HL-60 (cell line): ENCODE results near the gene ZFYVE27.

Source experiments
- DNase-seq, 2 experiments: peaks; one replicate each; pipeline ENCODE4 v3.0.0-alpha.2; 2010 to 2020; ENCODE audit warnings: low read depth in 1 of 2, low spot score in 1 of 2
- H3K27ac ChIP-seq: fragments of 250-450 bp; sonication (Bioruptor Pico); replicated peaks from 2 replicates; pipeline ENCODE4 v1.5.1; 2020; ENCODE audit warnings: mild to moderate bottlenecking, moderate library complexity
- H3K27me3 ChIP-seq: fragments of 250-450 bp; sonication (Bioruptor Pico); 2 replicates; pipeline ENCODE4 v1.5.1; 2021; ENCODE audit warnings: mild to moderate bottlenecking, moderate library complexity; ENCODE audit not compliant: insufficient read depth, poor library complexity, severe bottlenecking
- H3K4me3 ChIP-seq: replicated peaks from 2 replicates; pipeline ENCODE4 v1.5.1; 2011; ENCODE audit warnings: mild to moderate bottlenecking, control low read depth, low read length; ENCODE audit not compliant: insufficient read depth
- CTCF ChIP-seq: IDR thresholded peaks from one replicate; pipeline ENCODE4 v1.5.1; 2011; ENCODE audit warnings: low read length, control low read depth, inconsistent platforms; ENCODE audit not compliant: insufficient read depth
- GABPA ChIP-seq: IDR thresholded peaks from 2 replicates; pipeline ENCODE4 v1.6.1; 2012; ENCODE audit warnings: low read depth
- POLR2AphosphoS5 ChIP-seq: IDR thresholded peaks from 2 replicates; pipeline ENCODE4 v1.6.1; 2012; ENCODE audit warnings: low read depth
- REST ChIP-seq: IDR thresholded peaks from 2 replicates; pipeline ENCODE4 v1.6.1; 2012; ENCODE audit warnings: low read depth; ENCODE audit not compliant: insufficient replicate concordance
- SPI1 ChIP-seq: IDR thresholded peaks from 2 replicates; pipeline ENCODE4 v1.6.1; 2012; ENCODE audit warnings: low read depth, mild to moderate bottlenecking, borderline replicate concordance

The ZFYVE27 gene

GRCh38 chr10:97708976-97709946, 27.7 kb upstream of the ZFYVE27 start:
- Histone ChIP-seq H3K4me3 (no peak overlapping the region), H3K27ac (no peak overlapping the region), H3K27me3 (no peaks in the 10 kb centered on the region)
- no peak for TF ChIP-seq REST
- peak; percentile 65 for TF ChIP-seq CTCF
- peak in 1 of 2 experiments; percentile 52 for DNase-seq

GRCh38 chr10:97711640-97712572, 25.0 kb upstream of the ZFYVE27 start:
- H3K27me3 ChIP-seq = no peaks in the 10 kb centered on the region
- no peak for DNase-seq
- H3K27ac ChIP-seq = no peak overlapping the region
- TF ChIP-seq CTCF (no peak), GABPA (no peak), POLR2AphosphoS5 (no peak), SPI1 (no peak; the same call in 1 of the 2 replicates), REST (no peak)
- no peak overlapping the region for H3K4me3 ChIP-seq

- Histone ChIP-seq H3K4me3 (peak within 1 kb of the TSS; percentile 34), H3K27ac (peak within 1 kb of the TSS; percentile 47), H3K27me3 (no peaks in the 10 kb centered on the region)
- DNase-seq = peak in 1 of 2 experiments; percentile 78
- TF ChIP-seq GABPA = no peak
- TF ChIP-seq REST = no peak
- TF ChIP-seq CTCF = no peak
- TF ChIP-seq SPI1 = no peak
- no peak for TF ChIP-seq POLR2AphosphoS5
These were observed 23.5 kb upstream of the ZFYVE27 start, which contains the start of gene MARVELD1 for GRCh38 chr10:97713339-97713825. TSS of gene MARVELD1 (plus strand) at chr10:97713730. CDS start at chr10:97713877, 147 bp downstream.
